ENCODE measurements around the gene MLLT11.
"Not testable (repeated sequence)": the region's sequence is repeated elsewhere in the genome, so short reads cannot be mapped to it uniquely, and the experiment has no call there.

The MLLT11 gene

GRCh38 chr1:151085953-151086559 is 25.9 kb downstream of the MLLT11 start:
- no peak for DNase-seq (ENCODE audit: low spot score)
- no peak for TF ChIP-seq CTCF (IDR thresholded peaks at IDR 0.05; ENCODE audit: borderline replicate concordance, control extremely low read depth, extremely low read depth, insufficient read depth, missing control alignments)
- in situ Hi-C loops (cut with MboI; ENCODE audit: low sequenced_read_pairs, unreplicated experiment) = no loop called here

GRCh38 chr1:151097426-151097825 is 37.2 kb downstream of the MLLT11 start:
- DNase-seq (ENCODE audit: low spot score) = not testable (repeated sequence)
- in situ Hi-C loops (cut with MboI; ENCODE audit: low sequenced_read_pairs, unreplicated experiment) = loop anchor here (10.0 kb wide), 1 partner anchor 57 kb away; the partner anchor contains the start of gene TNFAIP8L2

GRCh38 chr1:151098126-151098525 is 37.9 kb downstream of the MLLT11 start:
- in situ Hi-C loops (cut with MboI; ENCODE audit: low sequenced_read_pairs, unreplicated experiment) = loop anchor here (10.0 kb wide), 1 partner anchor 57 kb away; the partner anchor contains the start of gene TNFAIP8L2
- no peak for DNase-seq (ENCODE audit: low spot score)
- TF ChIP-seq CTCF (IDR thresholded peaks at IDR 0.05; ENCODE audit: borderline replicate concordance, control extremely low read depth, extremely low read depth, insufficient read depth, missing control alignments) = no peak

GRCh38 chr1:151104630-151105029 is 44.4 kb downstream of the MLLT11 start:
- in situ Hi-C loops (cut with MboI; ENCODE audit: low sequenced_read_pairs, unreplicated experiment) = no loop called here
- DNase-seq (ENCODE audit: low spot score) = no peak
- no peak for TF ChIP-seq CTCF (IDR thresholded peaks at IDR 0.05; ENCODE audit: borderline replicate concordance, control extremely low read depth, extremely low read depth, insufficient read depth, missing control alignments)

- no peak for DNase-seq (ENCODE audit: low spot score)
- TF ChIP-seq CTCF (IDR thresholded peaks at IDR 0.05; ENCODE audit: borderline replicate concordance, control extremely low read depth, extremely low read depth, insufficient read depth, missing control alignments) = no peak
Observed at GRCh38 chr1:151106894-151107293, 46.7 kb downstream of the MLLT11 start.

GRCh38 chr1:151108331-151108730 is 48.1 kb downstream of the MLLT11 start:
- no peak for TF ChIP-seq CTCF (IDR thresholded peaks at IDR 0.05; ENCODE audit: borderline replicate concordance, control extremely low read depth, extremely low read depth, insufficient read depth, missing control alignments)
- no peak for DNase-seq (ENCODE audit: low spot score)
- in situ Hi-C loops (cut with MboI; ENCODE audit: low sequenced_read_pairs, unreplicated experiment) = no loop called here

More at GRCh38 chr1:151106894-151107293, 46.7 kb downstream of the MLLT11 start:
- in situ Hi-C loops (cut with MboI; ENCODE audit: low sequenced_read_pairs, unreplicated experiment) = no loop called here

- in situ Hi-C loops (cut with MboI; ENCODE audit: low sequenced_read_pairs, unreplicated experiment) = no loop called here
- no peak for DNase-seq (ENCODE audit: low spot score)
- no peak for TF ChIP-seq CTCF (IDR thresholded peaks at IDR 0.05; ENCODE audit: borderline replicate concordance, control extremely low read depth, extremely low read depth, insufficient read depth, missing control alignments)
Observed at GRCh38 chr1:151113877-151114276, 53.7 kb downstream of the MLLT11 start.

Data from GM13976 (cell line).